GM11168 (cell line): ENCODE results near the gene SLC38A10.
"Not testable (repeated sequence)": the region's sequence is repeated elsewhere in the genome, so short reads cannot be mapped to it uniquely, and the experiment has no call there.

Source experiments
- in situ Hi-C: fragments of 300-500 bp; cut with MboI; formaldehyde crosslinking; loops from one replicate; pipeline ENCODE4 v1.12.0; 2022; ENCODE audit warnings: low sequenced_read_pairs; ENCODE audit not compliant: unreplicated experiment

SLC38A10 gene

DNA sequence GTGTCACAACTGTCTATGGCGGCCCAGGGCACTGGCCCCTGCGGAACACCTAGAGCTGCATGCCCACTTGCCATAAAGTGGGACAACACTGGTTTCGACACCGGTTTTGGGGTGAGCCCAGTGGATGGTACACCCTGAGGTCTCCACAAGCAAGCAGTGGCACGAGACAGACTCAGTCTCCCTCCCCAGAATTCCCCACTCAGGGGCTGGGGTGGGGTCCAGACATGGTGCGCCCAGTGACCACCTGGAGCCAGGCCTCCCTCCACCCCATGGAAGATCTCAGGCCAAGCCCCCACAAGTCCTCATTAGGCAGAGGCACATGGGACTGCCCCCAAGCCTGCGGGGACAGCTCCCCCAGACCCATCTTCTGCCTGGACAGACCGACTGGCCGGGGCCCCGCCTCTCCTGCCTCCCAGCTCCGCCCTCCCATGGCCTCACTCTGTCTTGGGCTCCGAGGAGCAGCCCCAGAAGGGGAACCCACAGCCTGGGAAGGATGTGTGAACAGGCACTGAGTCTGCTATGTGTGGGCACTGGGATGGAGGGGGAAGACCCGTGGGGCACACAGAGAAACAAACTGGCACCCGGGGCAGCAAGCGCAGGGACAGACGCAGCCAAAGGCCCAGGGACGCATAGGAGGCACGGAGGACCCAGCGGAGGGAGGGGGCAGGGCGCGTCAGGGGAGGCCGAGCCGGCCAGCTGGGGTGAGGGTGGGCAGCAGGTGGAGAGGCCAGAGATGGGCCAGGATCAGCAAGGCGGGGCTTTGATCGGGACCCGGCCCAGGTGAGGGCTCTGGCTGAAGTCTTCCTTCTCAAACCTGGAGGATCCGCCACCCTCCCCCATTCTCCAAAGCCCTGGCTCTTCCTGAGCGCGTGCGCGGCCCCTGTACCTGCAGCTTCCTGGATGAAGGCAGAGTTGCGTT lies 59.0 kb downstream of the SLC38A10 start:
- in situ Hi-C loops = no loop called here

GRCh38 chr17:81234940-81235821 lies 59.9 kb downstream of the SLC38A10 start:
- in situ Hi-C loops = no loop called here

DNA sequence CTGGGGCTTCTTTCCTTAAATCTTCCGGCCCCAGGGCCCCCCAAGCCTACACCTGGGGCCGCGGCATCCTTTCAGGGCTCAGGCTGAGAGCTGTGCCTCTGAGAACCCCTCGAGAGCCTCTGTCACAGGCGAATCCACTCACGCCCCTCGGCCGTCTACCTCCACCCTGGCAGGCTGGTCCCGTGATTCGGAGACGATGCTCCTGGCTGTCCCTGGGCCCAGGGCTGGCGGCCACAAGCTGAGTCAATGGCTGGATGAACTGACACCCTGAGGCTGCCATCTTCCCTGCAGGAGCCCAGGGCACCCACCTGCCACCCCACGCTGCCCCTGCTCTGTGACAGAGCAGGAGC lies 60.6 kb downstream of the SLC38A10 start:
- in situ Hi-C loops = no loop called here

GRCh38 chr17:81233811-81234505 lies 61.1 kb downstream of the SLC38A10 start:
- in situ Hi-C loops = no loop called here

DNA sequence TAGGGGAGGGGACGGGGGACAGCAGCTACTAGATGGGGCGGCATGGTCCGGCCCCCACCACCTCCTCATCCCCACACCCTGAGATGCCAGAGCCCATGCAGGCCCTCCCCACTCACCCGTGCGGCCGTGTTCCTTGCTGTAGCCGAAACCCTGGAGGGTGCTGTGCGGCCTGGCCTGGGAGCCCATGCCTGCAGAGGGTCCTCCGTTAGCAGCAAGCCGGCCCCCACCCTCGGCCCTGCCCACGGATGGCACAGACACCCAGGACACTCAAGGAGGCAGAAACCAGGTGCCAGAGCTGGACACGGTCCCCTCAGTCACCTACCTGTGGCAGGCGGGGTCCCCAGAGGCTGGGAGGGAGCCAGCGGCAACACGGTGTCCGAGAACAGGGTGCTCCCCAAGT lies 61.8 kb downstream of the SLC38A10 start:
- in situ Hi-C loops = no loop called here

DNA sequence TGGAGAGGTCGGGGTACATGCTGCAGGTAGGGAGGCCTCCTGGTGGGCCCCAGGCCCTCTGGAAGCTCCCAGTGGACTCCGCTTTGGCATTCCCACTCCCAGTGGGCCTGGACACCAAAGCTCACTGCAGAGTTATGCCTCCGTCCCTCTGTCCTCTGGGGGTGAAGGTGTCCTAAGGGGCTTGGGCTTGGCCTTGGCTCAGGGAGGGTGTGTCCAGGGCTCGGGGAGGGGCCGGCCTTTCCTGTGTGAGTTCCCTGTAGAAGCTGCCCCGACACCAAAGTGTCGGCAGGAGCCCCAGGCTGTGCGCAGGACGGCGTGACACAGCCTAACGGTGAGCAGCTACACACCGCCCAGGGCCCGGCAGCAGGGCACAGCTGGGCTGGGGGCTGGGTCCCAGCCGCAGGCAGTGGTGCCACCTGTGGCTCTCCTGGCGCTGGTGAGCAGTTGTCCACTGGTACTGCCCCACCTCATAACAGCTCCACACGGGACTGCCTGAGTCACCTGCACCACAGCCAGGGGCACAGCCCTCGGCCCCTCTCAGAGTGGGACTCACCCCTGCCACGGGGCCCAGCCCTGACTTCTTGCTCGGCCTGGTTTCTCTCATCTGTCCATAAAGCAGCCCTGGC lies 62.4 kb downstream of the SLC38A10 start:
- in situ Hi-C loops = no loop called here

- in situ Hi-C loops = no loop called here
Measured at GRCh38 chr17:81231766-81232581, 63.1 kb downstream of the SLC38A10 start.

GRCh38 chr17:81231121-81231645 lies 63.9 kb downstream of the SLC38A10 start:
- in situ Hi-C loops = no loop called here

DNA sequence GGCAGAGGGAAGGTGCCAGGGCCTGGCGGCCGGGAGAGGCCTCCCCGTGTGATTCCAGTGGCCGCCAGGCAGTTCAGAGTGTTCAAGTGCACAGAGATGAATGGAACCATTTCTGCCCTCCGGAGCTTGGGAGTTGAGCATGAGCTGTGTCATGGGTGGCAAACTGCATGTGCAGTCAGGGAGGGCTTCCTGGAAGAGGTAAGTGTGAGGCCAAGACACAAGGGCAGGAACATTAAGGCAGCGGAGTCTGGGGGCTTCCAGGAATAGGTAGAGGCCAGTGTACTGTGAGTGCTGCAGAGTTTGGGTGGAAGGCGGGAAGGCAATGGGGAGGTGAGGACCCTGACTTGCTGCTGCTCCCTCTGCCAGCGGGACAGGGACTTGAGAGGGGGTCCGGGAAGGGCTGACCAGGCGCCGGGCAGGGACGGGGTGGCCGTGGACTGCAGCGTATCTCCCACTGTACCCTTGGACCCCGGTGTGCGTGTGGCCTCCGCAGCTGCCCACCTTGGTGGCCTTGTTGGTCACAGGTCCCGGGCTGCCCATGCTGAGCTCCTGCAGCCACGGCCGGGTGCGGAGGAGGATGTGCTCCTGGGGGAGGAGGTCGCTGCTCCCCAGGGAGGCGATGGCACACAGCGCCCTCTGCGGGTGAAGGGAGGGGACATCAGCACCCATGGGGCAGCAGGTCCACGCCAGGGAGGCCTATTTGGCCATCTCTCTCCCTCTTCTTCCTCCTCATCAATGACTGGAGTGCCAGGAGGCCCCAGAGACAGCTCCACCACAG lies 64.9 kb downstream of the SLC38A10 start:
- in situ Hi-C loops = no loop called here

DNA sequence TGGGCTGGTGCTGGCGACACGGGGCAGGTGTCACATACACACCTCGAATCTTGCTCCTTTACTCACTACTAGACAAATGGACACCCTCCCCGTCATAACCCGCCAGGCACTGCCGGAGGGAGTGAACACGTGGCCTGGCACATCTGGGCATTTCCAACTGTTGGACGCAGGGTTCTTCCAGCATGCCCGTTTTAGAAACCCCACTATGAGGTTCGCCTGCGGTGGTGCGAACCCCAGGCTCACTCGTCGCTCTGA lies 65.5 kb downstream of the SLC38A10 start:
- in situ Hi-C loops = no loop called here

GRCh38 chr17:81228834-81229665 lies 66.1 kb downstream of the SLC38A10 start:
- in situ Hi-C loops = no loop called here

DNA sequence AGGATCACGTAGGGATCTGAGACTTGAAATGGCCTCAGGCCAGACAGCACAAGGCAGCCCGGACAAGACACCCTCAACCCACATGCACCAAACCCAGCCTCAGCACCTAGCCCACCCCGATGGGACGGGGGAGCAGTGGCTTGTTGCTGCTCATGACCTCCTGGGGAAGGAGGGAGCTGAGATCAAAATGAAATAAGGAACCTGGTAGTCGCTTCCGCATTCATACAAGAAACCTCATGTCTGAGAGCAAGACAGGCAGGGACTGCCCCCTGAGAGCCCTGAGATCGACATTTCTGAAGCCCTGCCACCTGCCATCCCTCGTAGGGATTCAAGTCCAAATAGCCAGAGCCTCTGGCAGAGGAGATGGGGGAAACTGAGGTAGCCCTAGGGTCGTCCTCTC lies 66.7 kb downstream of the SLC38A10 start:
- in situ Hi-C loops = no loop called here

- in situ Hi-C loops = not testable (repeated sequence)
Measured at GRCh38 chr17:81227630-81228029, 67.5 kb downstream of the SLC38A10 start.

DNA sequence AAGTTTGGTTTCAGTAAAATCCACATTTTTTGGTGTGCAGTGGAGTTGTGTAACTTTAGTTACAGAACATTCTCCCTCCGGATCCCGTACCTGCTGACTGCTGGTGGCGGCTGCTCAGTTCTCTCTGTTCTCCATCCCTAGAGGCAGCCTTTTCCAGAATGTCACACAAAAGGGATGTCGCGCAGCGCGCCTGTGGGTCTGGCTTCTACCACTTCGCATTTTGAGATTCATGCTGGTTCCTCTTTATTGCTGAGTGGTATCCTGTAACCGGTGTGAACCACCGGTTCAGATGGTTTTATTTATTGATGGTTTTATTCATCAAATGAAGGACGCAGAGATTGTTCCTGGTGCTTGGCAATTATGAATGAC lies 71.4 kb downstream of the SLC38A10 start:
- in situ Hi-C loops = no loop called here

DNA sequence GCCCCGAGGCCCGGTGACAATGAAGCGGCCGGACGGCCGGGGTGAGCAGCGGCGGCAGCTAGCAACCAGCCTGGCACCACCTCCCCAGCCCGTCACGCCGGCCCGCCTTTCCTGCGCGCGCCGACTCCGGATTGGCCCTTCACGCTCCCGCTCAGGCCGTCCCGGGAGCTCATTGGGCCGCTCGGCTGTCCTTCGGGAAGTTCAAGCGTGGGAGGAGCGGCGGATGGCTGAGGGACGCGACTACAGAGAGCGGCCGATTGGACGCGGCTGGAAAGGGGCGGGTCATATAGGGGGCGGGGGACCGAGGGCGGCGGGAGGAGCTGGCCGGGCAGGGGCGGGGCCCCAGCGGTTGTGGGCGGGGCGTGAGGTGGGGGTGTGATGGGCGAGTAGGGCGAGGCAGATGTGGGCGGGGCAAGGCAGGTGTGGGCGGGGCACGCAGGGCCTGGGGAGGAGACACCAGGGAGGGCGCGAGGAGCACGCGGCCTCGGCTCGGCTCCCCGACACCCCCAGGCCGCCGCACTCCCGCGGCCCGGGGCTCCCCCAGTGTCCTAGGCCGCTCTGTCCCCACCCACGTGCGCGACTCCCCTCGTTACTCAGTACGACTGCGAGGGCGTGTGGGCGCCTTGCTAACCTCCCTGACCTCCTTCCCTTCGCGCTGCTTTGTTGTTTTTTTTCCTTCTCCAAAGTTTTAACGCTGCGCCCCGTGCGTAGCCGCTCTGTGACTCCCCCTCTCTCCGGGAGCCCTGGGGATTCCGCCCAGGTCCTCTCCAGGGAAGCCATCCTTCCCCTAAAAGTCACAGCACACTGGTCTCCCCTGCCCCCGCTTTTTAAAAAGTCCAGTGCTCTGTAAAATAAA lies 72.0 kb downstream of the SLC38A10 start, which contains the start of gene CEP131:
Gene CEP131, minus strand, starts transcription at position 60 of the 856 bp plus-strand sequence. CDS start 2,909 bp downstream, outside the sequence.
- in situ Hi-C loops = no loop called here

GRCh38 chr17:81222620-81222905 lies 72.5 kb downstream of the SLC38A10 start:
- in situ Hi-C loops = no loop called here
